Suprapubic skin (tissue), 3 donors: ENCODE results near the gene MYO9A.

Source experiments
- CTCF ChIP-seq, 2 donors: fragments of 200-600 bp in 1 of 2; fragments of 450-650 bp in 1 of 2; sonication (generic) in 1 of 2; IDR thresholded peaks; one replicate each; pipeline ENCODE4 v1.5.1; 2016 to 2019; ENCODE audit warnings: antibody characterized with exemption in 2 of 2, mild to moderate bottlenecking in 1 of 2, moderate library complexity in 1 of 2
- POLR2A ChIP-seq, 2 donors: fragments of 450-650 bp; IDR thresholded peaks; one replicate each; pipeline ENCODE4 v1.6.1; 2017; ENCODE audit warnings: antibody characterized with exemption in 2 of 2, mild to moderate bottlenecking in 2 of 2, moderate library complexity in 2 of 2

DNA sequence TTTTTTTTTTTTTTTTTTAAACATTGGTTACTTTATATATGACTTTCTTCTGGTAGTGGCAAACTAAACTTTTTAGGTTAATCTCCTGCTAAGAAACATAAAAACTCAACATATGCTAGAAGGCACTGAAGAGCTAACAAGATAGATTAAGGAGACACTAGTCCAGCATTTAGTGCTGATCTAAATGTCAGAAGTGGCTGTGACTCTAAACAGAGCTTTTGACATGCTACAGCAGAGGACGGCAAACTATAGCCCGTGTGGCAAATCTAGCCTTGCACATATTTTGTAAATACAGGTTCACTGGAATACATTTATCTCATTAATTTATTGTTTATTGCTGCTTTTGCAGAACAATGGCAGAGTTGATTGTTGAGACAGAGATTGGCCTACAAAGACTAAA lies 287.0 kb downstream of the MYO9A start:
- TF ChIP-seq POLR2A (IDR thresholded peaks at IDR 0.05) (no peak), CTCF (IDR thresholded peaks at IDR 0.05) (no peak)
